ENCODE data around the gene GRM7.

DNA sequence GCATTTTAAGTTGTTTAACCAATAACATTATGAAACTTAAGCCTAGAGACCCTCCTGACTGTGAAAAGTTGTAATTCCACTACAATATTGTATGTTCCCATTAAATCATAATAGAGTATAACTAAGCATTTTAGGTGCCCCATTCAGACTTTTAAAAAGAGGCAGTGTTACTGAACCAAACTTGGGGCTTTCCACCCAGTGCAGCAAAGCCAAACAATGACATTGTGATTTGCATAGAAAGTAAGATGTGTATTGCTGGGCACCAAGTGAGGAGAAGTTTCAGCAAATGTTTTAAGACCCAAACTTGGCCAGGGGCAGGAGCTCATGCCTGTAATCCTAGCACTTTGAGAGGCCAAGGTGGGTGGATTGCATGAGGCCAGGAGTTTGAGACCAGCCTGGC, 706.2 kb downstream of the GRM7 start:
- TF ChIP-seq POLR2A (IDR thresholded peaks at IDR 0.05): no peak
- TF ChIP-seq, protein P1, sequence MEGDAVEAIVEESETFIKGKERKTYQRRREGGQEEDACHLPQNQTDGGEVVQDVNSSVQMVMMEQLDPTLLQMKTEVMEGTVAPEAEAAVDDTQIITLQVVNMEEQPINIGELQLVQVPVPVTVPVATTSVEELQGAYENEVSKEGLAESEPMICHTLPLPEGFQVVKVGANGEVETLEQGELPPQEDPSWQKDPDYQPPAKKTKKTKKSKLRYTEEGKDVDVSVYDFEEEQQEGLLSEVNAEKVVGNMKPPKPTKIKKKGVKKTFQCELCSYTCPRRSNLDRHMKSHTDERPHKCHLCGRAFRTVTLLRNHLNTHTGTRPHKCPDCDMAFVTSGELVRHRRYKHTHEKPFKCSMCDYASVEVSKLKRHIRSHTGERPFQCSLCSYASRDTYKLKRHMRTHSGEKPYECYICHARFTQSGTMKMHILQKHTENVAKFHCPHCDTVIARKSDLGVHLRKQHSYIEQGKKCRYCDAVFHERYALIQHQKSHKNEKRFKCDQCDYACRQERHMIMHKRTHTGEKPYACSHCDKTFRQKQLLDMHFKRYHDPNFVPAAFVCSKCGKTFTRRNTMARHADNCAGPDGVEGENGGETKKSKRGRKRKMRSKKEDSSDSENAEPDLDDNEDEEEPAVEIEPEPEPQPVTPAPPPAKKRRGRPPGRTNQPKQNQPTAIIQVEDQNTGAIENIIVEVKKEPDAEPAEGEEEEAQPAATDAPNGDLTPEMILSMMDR (IDR thresholded peaks at IDR 0.05): no peak
